SK-N-SH treated with all-trans-retinoic acid at 6 μM for 48 hours (cell line): ENCODE results near the gene DNLZ.

Source experiments
- ATAC-seq: fragments of 200-7000 bp; cut with Tn5 transposase; 3 replicates; pipeline ENCODE4 v1.9.1; 2020; ENCODE audit warnings: mild to moderate bottlenecking, moderate library complexity
- ARNTL ChIP-seq: fragments of 450-650 bp; formaldehyde crosslinking; IDR thresholded peaks from 2 replicates; pipeline ENCODE4 v1.5.0; 2020; ENCODE audit warnings: low read depth, mild to moderate bottlenecking, moderate library complexity, borderline replicate concordance
- BACH2 ChIP-seq: fragments of 250-450 bp; sonication (Bioruptor Pico); IDR thresholded peaks from 2 replicates; pipeline ENCODE4 v1.9.0; 2021; ENCODE audit warnings: mild to moderate bottlenecking, borderline replicate concordance
- CREB5 ChIP-seq: fragments of 250-450 bp; sonication (Bioruptor Pico); IDR thresholded peaks from 2 replicates; pipeline ENCODE4 v1.5.1; 2020; ENCODE audit warnings: low read depth, mild to moderate bottlenecking, moderate library complexity
- CSDC2 ChIP-seq: fragments of 250-450 bp; sonication (Bioruptor Pico); IDR thresholded peaks from 2 replicates; pipeline ENCODE4 v1.5.0; 2020; ENCODE audit warnings: mild to moderate bottlenecking, moderate library complexity
- ESRRG ChIP-seq: fragments of 250-450 bp; sonication (Bioruptor Pico); IDR thresholded peaks from 2 replicates; pipeline ENCODE4 v1.6.1; 2021; ENCODE audit warnings: mild to moderate bottlenecking
- ISL1 ChIP-seq: fragments of 250-450 bp; sonication (Bioruptor Pico); IDR thresholded peaks from 2 replicates; pipeline ENCODE4 v2.1.2; 2022; ENCODE audit warnings: mild to moderate bottlenecking, moderate library complexity
- OSR1 ChIP-seq: fragments of 250-450 bp; sonication (Bioruptor Pico); IDR thresholded peaks from 2 replicates; pipeline ENCODE4 v1.8.0; 2022; ENCODE audit warnings: moderate library complexity, mild to moderate bottlenecking, inconsistent platforms
- PATZ1 ChIP-seq: fragments of 250-450 bp; sonication (Bioruptor Pico); IDR thresholded peaks from 2 replicates; pipeline ENCODE4 v1.8.0; 2020; ENCODE audit warnings: mild to moderate bottlenecking, moderate library complexity, borderline replicate concordance
- POU6F1 ChIP-seq: fragments of 250-450 bp; sonication (Bioruptor Pico); IDR thresholded peaks from 2 replicates; pipeline ENCODE4 v1.8.0; 2021; ENCODE audit warnings: low read depth, mild to moderate bottlenecking, moderate library complexity, borderline replicate concordance
- PPARA ChIP-seq: fragments of 250-450 bp; sonication (Bioruptor Pico); IDR thresholded peaks from 2 replicates; pipeline ENCODE4 v1.5.0; 2020; ENCODE audit warnings: mild to moderate bottlenecking, borderline replicate concordance
- RARB ChIP-seq: fragments of 250-450 bp; sonication (Bioruptor Pico); IDR thresholded peaks from 2 replicates; pipeline ENCODE4 v1.8.0; 2021; ENCODE audit warnings: mild to moderate bottlenecking, moderate library complexity
- SNAI2 ChIP-seq: fragments of 250-450 bp; sonication (Bioruptor Pico); IDR thresholded peaks from 2 replicates; pipeline ENCODE4 v1.5.0; 2020; ENCODE audit warnings: mild to moderate bottlenecking, moderate library complexity
- TCF4 ChIP-seq: fragments of 250-450 bp; sonication (Bioruptor Pico); IDR thresholded peaks from 2 replicates; pipeline ENCODE4 v1.8.0; 2021; ENCODE audit warnings: mild to moderate bottlenecking, moderate library complexity, borderline replicate concordance
- TOX ChIP-seq: fragments of 250-450 bp; sonication (Bioruptor Pico); IDR thresholded peaks from 2 replicates; pipeline ENCODE4 v1.8.0; 2021; ENCODE audit warnings: mild to moderate bottlenecking, moderate library complexity, borderline replicate concordance
- TSHZ2 ChIP-seq: fragments of 250-450 bp; sonication (Bioruptor Pico); IDR thresholded peaks from 2 replicates; pipeline ENCODE4 v1.5.0; 2020; ENCODE audit warnings: mild to moderate bottlenecking, moderate library complexity
- ZFP3 ChIP-seq: fragments of 250-450 bp; sonication (Bioruptor Pico); IDR thresholded peaks from 2 replicates; pipeline ENCODE4 v1.5.0; 2020; ENCODE audit warnings: mild to moderate bottlenecking, moderate library complexity
- ZFP30 ChIP-seq: fragments of 450-650 bp; formaldehyde crosslinking; IDR thresholded peaks from 2 replicates; pipeline ENCODE4 v1.5.0; 2022; ENCODE audit warnings: mild to moderate bottlenecking, moderate library complexity
- ZNF565 ChIP-seq: fragments of 450-650 bp; formaldehyde crosslinking; conservative IDR thresholded peaks from 2 replicates; pipeline ENCODE4 v1.5.0; 2020; ENCODE audit warnings: low read depth, mild to moderate bottlenecking, moderate library complexity
- ZNF70 ChIP-seq: fragments of 450-650 bp; formaldehyde crosslinking; IDR thresholded peaks from 2 replicates; pipeline ENCODE4 v1.5.0; 2020; ENCODE audit warnings: mild to moderate bottlenecking, moderate library complexity

DNLZ gene

GRCh38 chr9:136326761-136327303 is 36.7 kb downstream of the DNLZ start:
- ATAC-seq = peak; percentile 3
- TF ChIP-seq OSR1 = no peak
- no peak for TF ChIP-seq ZNF70 (CRISPR knock-in tag)
- TF ChIP-seq SNAI2 (CRISPR knock-in tag) = no peak
- no peak for TF ChIP-seq POU6F1 (CRISPR knock-in tag)
- TF ChIP-seq BACH2 (CRISPR knock-in tag) = no peak
- TF ChIP-seq ARNTL (CRISPR knock-in tag) = no peak
- no peak for TF ChIP-seq TOX (CRISPR knock-in tag)
- no peak for TF ChIP-seq ZFP3
- TF ChIP-seq ZNF565 (CRISPR knock-in tag) = no peak
- no peak for TF ChIP-seq ISL1 (CRISPR knock-in tag)
- TF ChIP-seq TSHZ2 (CRISPR knock-in tag) = no peak
- TF ChIP-seq PPARA (CRISPR knock-in tag) = no peak
- no peak for TF ChIP-seq CSDC2 (CRISPR knock-in tag)
- TF ChIP-seq PATZ1 (CRISPR knock-in tag) = no peak
- TF ChIP-seq, all 23 proteins: peak for 0

- peak; percentile 79 for ATAC-seq
- TF ChIP-seq PPARA (CRISPR knock-in tag) (0 out of 2 replicates have a peak, but pooled peaks have one; percentile 48), BACH2 (CRISPR knock-in tag) (no peak), TSHZ2 (CRISPR knock-in tag) (peak; percentile 52; the same call in 1 of the 2 replicates), CSDC2 (CRISPR knock-in tag) (no peak), ZFP30 (CRISPR knock-in tag) (0 out of 2 replicates have a peak, but pooled peaks have one; percentile 15), ESRRG (CRISPR knock-in tag) (no peak), TCF4 (CRISPR knock-in tag) (peak; percentile 79; the same call in 1 of the 2 replicates), ZNF565 (CRISPR knock-in tag) (peak; percentile 54; the same call in 1 of the 2 replicates), RARB (CRISPR knock-in tag) (no peak), ZNF70 (CRISPR knock-in tag) (0 out of 2 replicates have a peak, but pooled peaks have one; percentile 21)
Observed at GRCh38 chr9:136326061-136326760, 37.3 kb downstream of the DNLZ start.

GRCh38 chr9:136325358-136325757 is 38.2 kb downstream of the DNLZ start:
- no peak for ATAC-seq

More at GRCh38 chr9:136325358-136325757, 38.2 kb downstream of the DNLZ start:
- TF ChIP-seq TOX (CRISPR knock-in tag) = no peak
- no peak for TF ChIP-seq CREB5 (CRISPR knock-in tag)
- TF ChIP-seq, all 23 proteins: peak for 0
